Fibroblast of pulmonary artery (primary cell): ENCODE data around the gene IRF7.

Experiments used
- DNase-seq: peaks from one replicate; pipeline ENCODE4 v3.0.0-alpha.2; 2010; ENCODE audit warnings: low read depth
- H3K4me3 ChIP-seq: replicated peaks from 2 replicates; pipeline ENCODE4 v1.5.1; 2011; ENCODE audit warnings: low read depth, mild to moderate bottlenecking, control low read depth, low read length, moderate library complexity
- CTCF ChIP-seq: IDR thresholded peaks from 2 replicates; pipeline ENCODE4 v1.5.1; 2011; ENCODE audit warnings: mild to moderate bottlenecking, control low read depth, low read length, inconsistent platforms; ENCODE audit errors: missing control alignments

IRF7 gene

GRCh38 chr11:630871-631270 lies 15.1 kb upstream of the IRF7 start:
- TF ChIP-seq CTCF, result no peak
- no peak overlapping the region for H3K4me3 ChIP-seq
- DNase-seq, result no peak

- no peak for DNase-seq
- TF ChIP-seq CTCF, result no peak
- H3K4me3 ChIP-seq, result no peak overlapping the region
Observed at GRCh38 chr11:629237-629583, 13.5 kb upstream of the IRF7 start.

- no peak for TF ChIP-seq CTCF
- DNase-seq, result no peak
- no peak overlapping the region for H3K4me3 ChIP-seq
Observed at GRCh38 chr11:628056-628455, 12.3 kb upstream of the IRF7 start.

- no peak for TF ChIP-seq CTCF
- no peak overlapping the region for H3K4me3 ChIP-seq
- no peak for DNase-seq
Observed at GRCh38 chr11:627308-627576, 11.5 kb upstream of the IRF7 start.

- DNase-seq, result no peak
- no peak within 1 kb of the TSS for H3K4me3 ChIP-seq
- TF ChIP-seq CTCF, result no peak
Observed at GRCh38 chr11:626475-627307, 10.9 kb upstream of the IRF7 start, which contains the start of gene SCT. Gene SCT (minus strand): TSS chr11:627181. CDS start chr11:627143, 38 bp downstream.

- no peak for DNase-seq
- TF ChIP-seq CTCF, result no peak
- no peak overlapping the region for H3K4me3 ChIP-seq
Observed at GRCh38 chr11:625636-626268, 10.0 kb upstream of the IRF7 start.
